Stimulated activated CD4-positive, alpha-beta T cell treated with anti-CD3 and anti-CD28 coated beads, Interleukin-4, amount 100 ng/mL, for 48 hours (primary cell): Measurements from ENCODE around the gene GRK4.

Source experiments
- DNase-seq, 2 donors: peaks; one replicate each; pipeline ENCODE4 v3.0.0-alpha.2; 2020; ENCODE audit warnings: low read depth in 2 of 2

GRK4 gene

GRCh38 chr4:3011456-3012220 lies 48.3 kb downstream of the GRK4 start:
- DNase-seq = no peak

GRCh38 chr4:3013323-3013722 lies 50.0 kb downstream of the GRK4 start:
- no peak for DNase-seq

GRCh38 chr4:3013839-3014350 lies 50.5 kb downstream of the GRK4 start:
- DNase-seq = peak in 1 of 2 donors; percentile 16

GRCh38 chr4:3016961-3017360 lies 53.6 kb downstream of the GRK4 start:
- no peak for DNase-seq

- DNase-seq = no peak
Measured at GRCh38 chr4:3017504-3017903, 54.1 kb downstream of the GRK4 start.

GRCh38 chr4:3019145-3019846 lies 55.9 kb downstream of the GRK4 start:
- no peak for DNase-seq

- DNase-seq = no peak
Measured at GRCh38 chr4:3021127-3021526, 57.8 kb downstream of the GRK4 start.

- DNase-seq = no peak
Measured at GRCh38 chr4:3021627-3022026, 58.3 kb downstream of the GRK4 start.

GRCh38 chr4:3022112-3022511 lies 58.7 kb downstream of the GRK4 start:
- no peak for DNase-seq

GRCh38 chr4:3022651-3023050 lies 59.3 kb downstream of the GRK4 start:
- no peak for DNase-seq

GRCh38 chr4:3025881-3026280 lies 62.5 kb downstream of the GRK4 start:
- no peak for DNase-seq

- no peak for DNase-seq
Measured at GRCh38 chr4:3026540-3026939, 63.2 kb downstream of the GRK4 start.

GRCh38 chr4:3029464-3029863 lies 66.1 kb downstream of the GRK4 start:
- no peak for DNase-seq

- DNase-seq = no peak
Measured at GRCh38 chr4:3030566-3031356, 67.4 kb downstream of the GRK4 start.

GRCh38 chr4:3031357-3032082 lies 68.1 kb downstream of the GRK4 start:
- no peak for DNase-seq

- no peak for DNase-seq
Measured at GRCh38 chr4:3034231-3034630, 70.9 kb downstream of the GRK4 start.

- no peak for DNase-seq
Measured at GRCh38 chr4:3035249-3035648, 71.9 kb downstream of the GRK4 start.

- DNase-seq = no peak
Measured at GRCh38 chr4:3035674-3036073, 72.3 kb downstream of the GRK4 start.

- no peak for DNase-seq
Measured at GRCh38 chr4:3036131-3036952, 73.0 kb downstream of the GRK4 start.

GRCh38 chr4:3037957-3038461 lies 74.6 kb downstream of the GRK4 start:
- no peak for DNase-seq
